Thyroid gland (tissue), 4 donors: ENCODE data around the gene NDUFS4.

ENCODE experiments used
- CTCF ChIP-seq, 6 experiments: fragments of 200-600 bp in 3 of 6; fragments of 450-650 bp in 3 of 6; sonication (generic) in 3 of 6; IDR thresholded peaks; one replicate each; pipeline ENCODE4 v1.5.1; 2016 to 2019; ENCODE audit warnings: antibody characterized with exemption in 6 of 6, mild to moderate bottlenecking in 2 of 6, inconsistent platforms in 1 of 6, moderate library complexity in 1 of 6
- POLR2A ChIP-seq, 2 donors: fragments of 450-650 bp; IDR thresholded peaks; one replicate each; pipeline ENCODE4 v1.6.1; 2017; ENCODE audit warnings: antibody characterized with exemption in 2 of 2, mild to moderate bottlenecking in 2 of 2, moderate library complexity in 1 of 2

GRCh38 chr5:53515988-53516387 lies 44.5 kb upstream of the NDUFS4 start:
- TF ChIP-seq CTCF (IDR thresholded peaks at IDR 0.05) (no peak), POLR2A (IDR thresholded peaks at IDR 0.05) (no peak)
